Measurements from ENCODE around the gene CASS4.
"Not testable (repeated sequence)": the region's sequence is repeated elsewhere in the genome, so short reads cannot be mapped to it uniquely, and the experiment has no call there.

CASS4 gene

GRCh38 chr20:56392132-56392880, 19.8 kb upstream of the CASS4 start, which contains the start of the genes AURKA and CSTF1:
Gene AURKA (minus strand): TSS chr20:56392215. CDS start chr20:56388197, 4,018 bp downstream.
Gene CSTF1 (plus strand): TSS chr20:56392645. CDS start chr20:56395553, 2,908 bp downstream.
- DNase-seq (ENCODE audit: low spot score) = peak; percentile 99

- DNase-seq (ENCODE audit: low spot score) = no peak
Measured at GRCh38 chr20:56392881-56393482, 19.1 kb upstream of the CASS4 start.

- DNase-seq (ENCODE audit: low spot score) = no peak
Measured at GRCh38 chr20:56393653-56394052, 18.4 kb upstream of the CASS4 start.

GRCh38 chr20:56395166-56395565, 16.9 kb upstream of the CASS4 start:
- DNase-seq (ENCODE audit: low spot score) = no peak

GRCh38 chr20:56400001-56400640, 11.9 kb upstream of the CASS4 start:
- peak; percentile 53 for DNase-seq (ENCODE audit: low spot score)

- DNase-seq (ENCODE audit: low spot score) = no peak
Measured at GRCh38 chr20:56403465-56403864, 8.6 kb upstream of the CASS4 start.

GRCh38 chr20:56405356-56405755, 6.7 kb upstream of the CASS4 start:
- not testable (repeated sequence) for DNase-seq (ENCODE audit: low spot score)

GRCh38 chr20:56406910-56407309, 5.2 kb upstream of the CASS4 start:
- no peak for DNase-seq (ENCODE audit: low spot score)

GRCh38 chr20:56409521-56409920, 2.5 kb upstream of the CASS4 start:
- DNase-seq (ENCODE audit: low spot score) = no peak

- DNase-seq (ENCODE audit: low spot score) = no peak
Measured at GRCh38 chr20:56409956-56410355, 2.1 kb upstream of the CASS4 start.

GRCh38 chr20:56411287-56411686, 773 bp upstream of the CASS4 start:
- DNase-seq (ENCODE audit: low spot score) = not testable (repeated sequence)

GRCh38 chr20:56412473-56412790, 372 bp downstream of the CASS4 start:
- DNase-seq (ENCODE audit: low spot score) = no peak

GRCh38 chr20:56412949-56413348, 889 bp downstream of the CASS4 start:
- no peak for DNase-seq (ENCODE audit: low spot score)

- no peak for DNase-seq (ENCODE audit: low spot score)
Measured at GRCh38 chr20:56414842-56415765, 3.0 kb downstream of the CASS4 start.

GRCh38 chr20:56417402-56417801, 5.3 kb downstream of the CASS4 start:
- no peak for DNase-seq (ENCODE audit: low spot score)

GRCh38 chr20:56417911-56418310, 5.9 kb downstream of the CASS4 start:
- no peak for DNase-seq (ENCODE audit: low spot score)

- DNase-seq (ENCODE audit: low spot score) = no peak
Measured at GRCh38 chr20:56418385-56418861, 6.4 kb downstream of the CASS4 start.

GRCh38 chr20:56420028-56420427, 8.0 kb downstream of the CASS4 start:
- no peak for DNase-seq (ENCODE audit: low spot score)

GRCh38 chr20:56420940-56421688, 9.1 kb downstream of the CASS4 start:
- no peak for DNase-seq (ENCODE audit: low spot score)

GRCh38 chr20:56422076-56422823, 10.2 kb downstream of the CASS4 start:
- no peak for DNase-seq (ENCODE audit: low spot score)

- DNase-seq (ENCODE audit: low spot score) = no peak
Measured at GRCh38 chr20:56422824-56423189, 10.7 kb downstream of the CASS4 start.
